H9 (cell line): ENCODE data around the gene RABEP1. TPM values are rescaled to one million over a fixed set of nuclear protein-coding genes. Genes with fewer than 3 reads are reported as not detected.

Experiments used
- DNase-seq: peaks from one replicate; pipeline ENCODE4 v3.0.0-alpha.2; 2017
- H2AFZ ChIP-seq: one replicate; pipeline ENCODE4 v1.6.1; 2013; ENCODE audit warnings: mild to moderate bottlenecking, low read length, control low read depth, moderate library complexity
- H2AK5ac ChIP-seq: 2 replicates; pipeline ENCODE4 v1.6.1; 2013; ENCODE audit warnings: low read length, control low read depth, mixed read lengths; ENCODE audit not compliant: insufficient read length
- H2BK120ac ChIP-seq: one replicate; pipeline ENCODE4 v1.6.1; 2013; ENCODE audit warnings: low read depth, mild to moderate bottlenecking, low read length, control low read depth, inconsistent platforms; ENCODE audit not compliant: poor library complexity, severe bottlenecking
- H2BK12ac ChIP-seq: 2 replicates; pipeline ENCODE4 v1.6.1; 2013; ENCODE audit warnings: low read length, control low read depth, mixed read lengths, low read depth; ENCODE audit not compliant: insufficient read length
- H2BK15ac ChIP-seq: 2 replicates; pipeline ENCODE4 v1.6.1; 2013; ENCODE audit warnings: low read depth, low read length, control low read depth
- H2BK20ac ChIP-seq: one replicate; pipeline ENCODE4 v1.6.1; 2013; ENCODE audit warnings: low read depth, mild to moderate bottlenecking, low read length, control low read depth, inconsistent platforms; ENCODE audit not compliant: poor library complexity, severe bottlenecking
- H2BK5ac ChIP-seq: 2 replicates; pipeline ENCODE4 v1.6.1; 2013; ENCODE audit warnings: low read length, control low read depth, mixed read lengths; ENCODE audit not compliant: insufficient read length
- H3K14ac ChIP-seq: 2 replicates; pipeline ENCODE4 v1.6.1; 2013; ENCODE audit warnings: low read length, control low read depth; ENCODE audit not compliant: insufficient read depth
- H3K18ac ChIP-seq: 2 replicates; pipeline ENCODE4 v1.6.1; 2013; ENCODE audit warnings: low read depth, mild to moderate bottlenecking, mixed read lengths, low read length, control low read depth; ENCODE audit not compliant: insufficient read length
- H3K23ac ChIP-seq: 2 replicates; pipeline ENCODE4 v1.6.1; 2013; ENCODE audit warnings: low read length, control low read depth, mixed read lengths, low read depth; ENCODE audit not compliant: insufficient read length
- H3K23me2 ChIP-seq: 2 replicates; pipeline ENCODE4 v1.6.1; 2013; ENCODE audit warnings: low read depth, mild to moderate bottlenecking, mixed read lengths, low read length, control low read depth; ENCODE audit not compliant: insufficient read length, poor library complexity, severe bottlenecking
- H3K27ac ChIP-seq: 2 replicates; pipeline ENCODE4 v1.5.1; 2013; ENCODE audit warnings: low read length, control low read depth, mixed read lengths, low read depth; ENCODE audit not compliant: insufficient read length
- H3K27me3 ChIP-seq: 2 replicates; pipeline ENCODE4 v1.6.1; 2013; ENCODE audit warnings: low read length, control low read depth, inconsistent platforms; ENCODE audit not compliant: insufficient read depth
- H3K4ac ChIP-seq: 2 replicates; pipeline ENCODE4 v1.6.1; 2013; ENCODE audit warnings: low read depth, mild to moderate bottlenecking, control low read depth, inconsistent platforms, low read length, moderate library complexity
- H3K4me1 ChIP-seq: 2 replicates; pipeline ENCODE4 v1.6.1; 2013; ENCODE audit warnings: low read length, control low read depth, inconsistent platforms; ENCODE audit not compliant: insufficient read depth
- H3K4me2 ChIP-seq: 2 replicates; pipeline ENCODE4 v1.6.1; 2013; ENCODE audit warnings: low read length, control low read depth, mixed read lengths; ENCODE audit not compliant: insufficient read length, insufficient read depth
- H3K56ac ChIP-seq: 2 replicates; pipeline ENCODE4 v1.6.1; 2013; ENCODE audit warnings: low read depth, mild to moderate bottlenecking, mixed read lengths, low read length, control low read depth; ENCODE audit not compliant: insufficient read length
- H3K79me1 ChIP-seq: 2 replicates; pipeline ENCODE4 v1.6.1; 2013; ENCODE audit warnings: low read depth, mild to moderate bottlenecking, moderate library complexity, low read length, control low read depth, inconsistent platforms; ENCODE audit not compliant: insufficient read depth, poor library complexity, severe bottlenecking
- H3K79me2 ChIP-seq: 2 replicates; pipeline ENCODE4 v1.6.1; 2013; ENCODE audit warnings: low read length, control low read depth, inconsistent platforms; ENCODE audit not compliant: insufficient read depth
- H3K9ac ChIP-seq: 2 replicates; pipeline ENCODE4 v1.6.1; 2013; ENCODE audit warnings: low read length, control low read depth, mixed read lengths; ENCODE audit not compliant: insufficient read length; ENCODE audit errors: extremely low read depth
- H3K9me3 ChIP-seq: one replicate; pipeline ENCODE4 v1.6.1; 2013; ENCODE audit warnings: low read depth, low read length, inconsistent platforms; ENCODE audit not compliant: control insufficient read depth
- H3T11ph ChIP-seq: one replicate; pipeline ENCODE4 v1.6.1; 2013; ENCODE audit warnings: mild to moderate bottlenecking, low read length, control low read depth, inconsistent platforms
- H4K20me1 ChIP-seq: one replicate; pipeline ENCODE4 v1.6.1; 2013; ENCODE audit not compliant: control insufficient read depth, insufficient read length, insufficient read depth
- H4K5ac ChIP-seq: 2 replicates; pipeline ENCODE4 v1.6.1; 2013; ENCODE audit warnings: low read depth, mild to moderate bottlenecking, mixed read lengths, low read length, control low read depth; ENCODE audit not compliant: insufficient read length
- H4K8ac ChIP-seq: replicated peaks from 2 replicates; pipeline ENCODE4 v1.6.1; 2013; ENCODE audit warnings: low read length, control low read depth, mixed read lengths, low read depth; ENCODE audit not compliant: insufficient read length
- H4K91ac ChIP-seq: 2 replicates; pipeline ENCODE4 v1.6.1; 2013; ENCODE audit warnings: low read depth, mild to moderate bottlenecking, moderate library complexity, mixed read lengths, low read length, control low read depth; ENCODE audit not compliant: insufficient read length
- H3K27ac Mint-ChIP-seq, 3 experiments: 2 replicates in 2 of 3; 3 replicates in 1 of 3; pipeline ENCODE4 v1.8.0; 2020 to 2021; ENCODE audit warnings: mixed read lengths in 3 of 3, mild to moderate bottlenecking in 1 of 3, moderate library complexity in 1 of 3
- H3K27me3 Mint-ChIP-seq: 2 replicates; pipeline ENCODE4 v1.8.0; 2021; ENCODE audit warnings: low read depth, mild to moderate bottlenecking, moderate library complexity, mixed read lengths
- H3K36me3 Mint-ChIP-seq, 3 experiments: 2 replicates in 2 of 3; 3 replicates in 1 of 3; pipeline ENCODE4 v1.8.0; 2020 to 2021; ENCODE audit warnings: low read depth in 3 of 3, mixed read lengths in 3 of 3; ENCODE audit not compliant: insufficient read depth in 1 of 3
- H3K4me1 Mint-ChIP-seq, 2 experiments: 2 replicates each; pipeline ENCODE4 v1.8.0; 2020; ENCODE audit warnings: mixed read lengths in 2 of 2
- H3K4me3 Mint-ChIP-seq, 2 experiments: 2 replicates in 1 of 2; 3 replicates in 1 of 2; pipeline ENCODE4 v1.8.0; 2020 to 2021; ENCODE audit warnings: mild to moderate bottlenecking in 2 of 2, mixed read lengths in 2 of 2, moderate library complexity in 1 of 2
- H3K9me3 Mint-ChIP-seq, 2 experiments: 2 replicates in 1 of 2; 3 replicates in 1 of 2; pipeline ENCODE4 v1.8.0; 2020; ENCODE audit warnings: mild to moderate bottlenecking in 2 of 2, mixed read lengths in 2 of 2, moderate library complexity in 1 of 2
- CTCF ChIP-seq: fragments of 200-600 bp; sonication (generic); conservative IDR thresholded peaks from 3 replicates; pipeline ENCODE4 v1.8.0; 2021; ENCODE audit warnings: antibody characterized with exemption, mild to moderate bottlenecking
- WGBS: extraction: QIAGEN DNeasy Blood & Tissue Kit; methylation state at CpG from one replicate; pipeline ENCODE4 v1.1.7; 2013; ENCODE audit warnings: missing lambda C conversion rate, low lambda C conversion rate, mixed read lengths; ENCODE audit not compliant: insufficient read length; ENCODE audit errors: extremely low coverage; 5-methylcytosine and 5-hydroxymethylcytosine counted together
- total RNA-seq: library from RNA; stranded (reverse); gene quantifications from 2 replicates; pipeline ENCODE4 v1.2.1, GENCODE V29; 2021

The RABEP1 gene
- total RNA-seq, 1 experiment from 2014 or later: 46.9 TPM

DNA sequence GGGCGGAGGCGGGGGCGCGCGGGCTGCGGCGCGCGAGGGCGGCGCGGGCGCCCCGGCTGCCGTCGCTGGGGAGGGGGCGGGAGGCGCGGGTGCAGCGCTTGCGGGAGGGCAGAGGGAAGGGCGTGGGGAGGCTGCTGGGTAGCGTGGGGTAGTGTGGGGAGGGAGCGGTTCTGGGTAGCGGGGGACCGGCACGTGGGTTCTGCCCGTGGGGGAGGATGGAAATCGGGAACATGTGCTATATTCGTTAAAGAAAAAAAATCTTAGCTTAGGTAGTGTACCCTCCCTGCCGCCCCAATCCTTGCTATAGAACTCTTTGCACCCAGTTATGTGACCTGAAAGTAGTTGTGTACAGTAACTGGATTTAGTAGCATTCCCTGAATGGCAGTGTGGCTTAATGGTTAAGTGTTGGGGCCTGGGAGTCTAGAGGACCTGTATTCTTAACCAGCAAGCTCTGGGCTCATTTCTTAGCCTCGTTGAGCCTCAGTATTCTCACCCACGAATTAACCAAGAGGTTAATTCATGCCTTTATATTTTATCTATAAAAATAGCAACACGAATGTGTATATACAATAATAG lies 646 bp downstream of the RABEP1 start:
- Mint-ChIP-seq H3K36me3 (peaks cover 0 to 5% (median 0%) of the 10 kb centered on the region in 3 experiments; a peak in 4 of 7 replicates), H3K4me3 (peak overlapping the region; percentile 87 to 92), H3K9me3 (no peaks in the 10 kb centered on the region), H3K4me1 (peaks cover 28 to 31% of the 10 kb centered on the region in 2 experiments), H3K27me3 (peaks cover 2% of the 10 kb centered on the region), H3K27ac (peak overlapping the region in 2 of 3 experiments; percentile 90 to 93; a peak in 3 of 7 replicates)
- Histone ChIP-seq H3K79me2 (peaks cover 24% of the 10 kb centered on the region; the same call in 1 of the 2 replicates), H2BK12ac (no peak overlapping the region), H3K27ac (no peak overlapping the region), H3K23me2 (peaks cover 7% of the 10 kb centered on the region), H3T11ph (no peak overlapping the region), H2BK5ac (no peak overlapping the region), H4K91ac (no peak overlapping the region), H2BK20ac (no peak overlapping the region), H2AFZ (no peak overlapping the region), H4K20me1 (no peaks in the 10 kb centered on the region), H2BK120ac (no peak overlapping the region), H3K9ac (peak overlapping the region; percentile 42), H3K18ac (no peak overlapping the region), H3K4me1 (peaks cover 3% of the 10 kb centered on the region; the same call in 1 of the 2 replicates), H3K14ac (peak overlapping the region; percentile 86; the same call in 1 of the 2 replicates), H2BK15ac (no peak overlapping the region), H3K79me1 (no peaks in the 10 kb centered on the region), H3K4me2 (peak overlapping the region; percentile 82), H3K9me3 (no peaks in the 10 kb centered on the region), H3K23ac (no peak overlapping the region), H3K4ac (no peak overlapping the region), H4K5ac (no peak overlapping the region), H3K27me3 (no peaks in the 10 kb centered on the region), H2AK5ac (no peak overlapping the region), H3K56ac (no peak overlapping the region), H4K8ac (no peak overlapping the region)
- no CpG with 5 or more reads among the region's 34 CpGs for WGBS
- no peak for TF ChIP-seq CTCF
- DNase-seq: no peak
